Loucy (cell line): ENCODE results near the gene KIAA1549.

Source experiments
- H2AFZ ChIP-seq: fragments of 200-600 bp; sonication (generic); 2 replicates; pipeline ENCODE4 v1.6.0; 2016; ENCODE audit warnings: antibody characterized with exemption, mild to moderate bottlenecking, low read length, moderate library complexity
- H3F3A ChIP-seq: fragments of 200-600 bp; 2 replicates; pipeline ENCODE4 v1.6.0; 2016; ENCODE audit warnings: antibody characterized with exemption, low read depth, mild to moderate bottlenecking
- H3K27me3 ChIP-seq: fragments of 200-600 bp; sonication (generic); 2 replicates; pipeline ENCODE4 v1.6.1; 2014; ENCODE audit warnings: low read length, mild to moderate bottlenecking; ENCODE audit not compliant: insufficient read depth, poor library complexity, severe bottlenecking
- H3K36me3 ChIP-seq: fragments of 200-600 bp; sonication (generic); 2 replicates; pipeline ENCODE4 v1.6.1; 2016; ENCODE audit warnings: low read length; ENCODE audit not compliant: insufficient read depth
- H3K4me1 ChIP-seq: fragments of 200-600 bp; sonication (generic); 2 replicates; pipeline ENCODE4 v1.5.1; 2014; ENCODE audit warnings: low read length, mild to moderate bottlenecking; ENCODE audit not compliant: insufficient read depth, poor library complexity, severe bottlenecking
- H3K4me2 ChIP-seq: fragments of 200-600 bp; sonication (generic); 2 replicates; pipeline ENCODE4 v1.6.0; 2014; ENCODE audit warnings: antibody characterized with exemption, low read length, low read depth, mild to moderate bottlenecking; ENCODE audit not compliant: poor library complexity, severe bottlenecking
- H3K4me3 ChIP-seq: fragments of 200-600 bp; sonication (generic); 2 replicates; pipeline ENCODE4 v1.5.1; 2014; ENCODE audit warnings: low read length, mild to moderate bottlenecking, mixed read lengths; ENCODE audit not compliant: poor library complexity, severe bottlenecking
- H3K79me2 ChIP-seq: fragments of 200-600 bp; sonication (generic); 2 replicates; pipeline ENCODE4 v1.6.1; 2014; ENCODE audit warnings: low read length; ENCODE audit not compliant: insufficient read depth
- H3K9ac ChIP-seq: fragments of 200-600 bp; sonication (generic); 2 replicates; pipeline ENCODE4 v1.6.0; 2014; ENCODE audit warnings: mild to moderate bottlenecking, low read depth, low read length, moderate library complexity; ENCODE audit not compliant: poor library complexity, severe bottlenecking
- H3K9me2 ChIP-seq: fragments of 200-600 bp; sonication (generic); replicated peaks from 2 replicates; pipeline ENCODE4 v1.6.1; 2016; ENCODE audit warnings: low read depth, low read length, mixed read lengths
- H3K9me3 ChIP-seq: fragments of 200-600 bp; sonication (generic); 2 replicates; pipeline ENCODE4 v1.6.1; 2014; ENCODE audit warnings: mild to moderate bottlenecking, antibody characterized with exemption, low read length, low read depth; ENCODE audit not compliant: insufficient read depth
- H4K20me1 ChIP-seq: fragments of 200-600 bp; sonication (generic); 2 replicates; pipeline ENCODE4 v1.6.0; 2014; ENCODE audit warnings: antibody characterized with exemption, low read length, mild to moderate bottlenecking; ENCODE audit not compliant: insufficient read depth, poor library complexity, severe bottlenecking
- EZH2phosphoT487 ChIP-seq: fragments of 200-600 bp; IDR thresholded peaks from 2 replicates; pipeline ENCODE4 v1.6.1; 2018; ENCODE audit warnings: antibody characterized with exemption, mild to moderate bottlenecking, moderate library complexity, borderline replicate concordance
- TF ChIP-seq, protein P1 (sequence below): fragments of 200-600 bp; sonication (generic); conservative IDR thresholded peaks from 2 replicates; pipeline ENCODE4 v1.5.1; 2014; ENCODE audit warnings: mild to moderate bottlenecking, antibody characterized with exemption, low read length

KIAA1549 gene

GRCh38 chr7:138845711-138846110 is 135.5 kb downstream of the KIAA1549 start:
- Histone ChIP-seq H2AFZ (no peak overlapping the region), H3K79me2 (no peaks in the 10 kb centered on the region), H3K9me3 (no peaks in the 10 kb centered on the region), H3K4me3 (no peak overlapping the region), H3K4me2 (no peak overlapping the region), H3K9me2 (no peaks in the 10 kb centered on the region), H3K4me1 (no peaks in the 10 kb centered on the region), H3K36me3 (peaks cover 28% of the 10 kb centered on the region), H3K9ac (no peak overlapping the region), H3K27me3 (no peaks in the 10 kb centered on the region), H3F3A (no peaks in the 10 kb centered on the region), H4K20me1 (no peaks in the 10 kb centered on the region)
- no peak for TF ChIP-seq EZH2phosphoT487
- TF ChIP-seq, protein P1, sequence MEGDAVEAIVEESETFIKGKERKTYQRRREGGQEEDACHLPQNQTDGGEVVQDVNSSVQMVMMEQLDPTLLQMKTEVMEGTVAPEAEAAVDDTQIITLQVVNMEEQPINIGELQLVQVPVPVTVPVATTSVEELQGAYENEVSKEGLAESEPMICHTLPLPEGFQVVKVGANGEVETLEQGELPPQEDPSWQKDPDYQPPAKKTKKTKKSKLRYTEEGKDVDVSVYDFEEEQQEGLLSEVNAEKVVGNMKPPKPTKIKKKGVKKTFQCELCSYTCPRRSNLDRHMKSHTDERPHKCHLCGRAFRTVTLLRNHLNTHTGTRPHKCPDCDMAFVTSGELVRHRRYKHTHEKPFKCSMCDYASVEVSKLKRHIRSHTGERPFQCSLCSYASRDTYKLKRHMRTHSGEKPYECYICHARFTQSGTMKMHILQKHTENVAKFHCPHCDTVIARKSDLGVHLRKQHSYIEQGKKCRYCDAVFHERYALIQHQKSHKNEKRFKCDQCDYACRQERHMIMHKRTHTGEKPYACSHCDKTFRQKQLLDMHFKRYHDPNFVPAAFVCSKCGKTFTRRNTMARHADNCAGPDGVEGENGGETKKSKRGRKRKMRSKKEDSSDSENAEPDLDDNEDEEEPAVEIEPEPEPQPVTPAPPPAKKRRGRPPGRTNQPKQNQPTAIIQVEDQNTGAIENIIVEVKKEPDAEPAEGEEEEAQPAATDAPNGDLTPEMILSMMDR, result no peak

DNA sequence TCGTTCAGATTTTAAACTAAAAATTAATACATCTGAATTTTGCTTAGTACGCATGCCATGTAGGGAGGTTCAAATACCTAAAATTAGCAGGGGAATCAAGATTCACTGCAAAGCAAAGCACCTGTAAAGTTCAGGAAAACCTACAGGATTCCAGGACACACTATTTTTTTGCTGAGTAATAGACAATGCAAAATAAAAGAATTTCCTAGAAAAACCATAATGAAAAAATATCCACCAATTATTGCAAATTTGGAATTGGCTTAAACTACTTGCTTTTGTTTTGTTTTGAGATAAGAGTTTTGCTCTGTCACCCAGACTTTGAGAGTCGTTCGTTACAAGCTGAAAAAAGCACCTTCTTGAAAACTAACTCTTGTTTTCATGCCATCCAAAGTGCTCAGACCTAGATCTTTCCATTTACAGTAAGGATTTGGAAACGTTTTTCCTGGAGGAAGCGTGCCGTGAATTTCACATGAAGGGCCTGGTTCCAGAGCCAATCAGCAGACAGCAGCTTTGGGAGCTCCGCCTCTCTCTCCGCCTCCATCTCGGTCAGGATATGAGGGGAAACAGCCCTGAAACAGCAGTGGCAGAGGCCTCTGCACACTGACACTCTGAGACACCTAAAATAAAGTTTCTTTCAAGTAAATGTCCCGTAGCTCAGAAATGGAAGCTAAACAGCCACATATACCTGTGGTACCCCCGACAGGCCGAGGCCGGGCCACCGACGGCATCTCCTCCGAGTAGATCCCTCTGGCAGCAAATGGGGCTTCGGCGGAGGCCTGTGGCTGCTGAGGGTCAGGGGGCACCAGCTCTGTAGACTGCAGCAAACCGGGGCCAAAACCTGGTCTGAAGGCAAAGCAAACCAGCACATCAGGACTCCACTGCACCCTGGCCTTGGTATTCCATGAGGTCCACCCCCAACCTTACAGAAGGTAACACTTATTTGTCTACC is 137.3 kb downstream of the KIAA1549 start:
- no peaks in the 10 kb centered on the region for H3K4me1 ChIP-seq
- H4K20me1 ChIP-seq, result no peaks in the 10 kb centered on the region
- no peaks in the 10 kb centered on the region for H3K79me2 ChIP-seq
- no peak overlapping the region for H3K9ac ChIP-seq
- H3F3A ChIP-seq, result no peaks in the 10 kb centered on the region
- H3K27me3 ChIP-seq, result no peaks in the 10 kb centered on the region
- no peak overlapping the region for H2AFZ ChIP-seq
- TF ChIP-seq, protein P1, result no peak
- no peak for TF ChIP-seq EZH2phosphoT487
- H3K4me2 ChIP-seq, result no peak overlapping the region
- no peaks in the 10 kb centered on the region for H3K9me2 ChIP-seq
- no peaks in the 10 kb centered on the region for H3K9me3 ChIP-seq
- H3K4me3 ChIP-seq, result no peak overlapping the region
- peaks cover 24% of the 10 kb centered on the region; the same call in 1 of the 2 replicates for H3K36me3 ChIP-seq

DNA sequence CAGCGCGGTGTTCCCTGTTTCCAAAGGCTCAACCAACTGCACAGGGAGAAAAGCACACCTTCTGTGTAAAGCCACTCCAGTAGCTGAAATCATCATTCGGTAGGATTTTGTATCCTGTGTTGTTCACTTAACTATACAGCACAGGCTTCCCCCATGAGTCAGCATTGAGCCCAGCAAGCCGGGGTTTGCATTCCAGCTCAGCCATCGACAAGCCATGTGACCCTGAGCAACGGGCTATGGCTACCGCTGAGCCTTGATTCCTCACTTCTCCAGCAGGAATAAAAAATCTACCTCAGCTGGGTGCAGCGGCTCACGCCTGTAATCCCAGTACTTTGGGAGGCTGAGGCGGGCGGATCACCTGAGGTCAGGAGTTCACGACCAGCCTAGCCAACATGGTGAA is 139.1 kb downstream of the KIAA1549 start:
- Histone ChIP-seq H3K4me3 (no peak overlapping the region), H3F3A (no peaks in the 10 kb centered on the region), H3K4me2 (no peak overlapping the region), H3K79me2 (no peaks in the 10 kb centered on the region), H3K36me3 (peaks cover 35% of the 10 kb centered on the region; the same call in 1 of the 2 replicates), H3K9ac (no peak overlapping the region), H2AFZ (no peak overlapping the region), H3K9me2 (no peaks in the 10 kb centered on the region), H3K9me3 (no peaks in the 10 kb centered on the region), H4K20me1 (no peaks in the 10 kb centered on the region), H3K4me1 (no peaks in the 10 kb centered on the region), H3K27me3 (no peaks in the 10 kb centered on the region)
- TF ChIP-seq, protein P1, result no peak
- TF ChIP-seq EZH2phosphoT487, result no peak
